Upper lobe of right lung (tissue), 1 donor: Measurements from ENCODE around the gene MYH7B. TPM values are rescaled to one million over a fixed set of nuclear protein-coding genes. Genes with fewer than 3 reads are reported as not detected.

Experiments used
- ATAC-seq: fragments of 200-7000 bp; cut with Tn5 transposase; one replicate; pipeline ENCODE4 v1.9.1; 2020; ENCODE audit warnings: mild to moderate bottlenecking, moderate library complexity
- DNase-seq: peaks from one replicate; pipeline ENCODE4 v3.0.0-alpha.2; 2020
- H3K27ac ChIP-seq: fragments of 200-600 bp; one replicate; pipeline ENCODE4 v1.8.0; 2022
- H3K27me3 ChIP-seq: fragments of 200-600 bp; one replicate; pipeline ENCODE4 v1.8.0; 2022; ENCODE audit warnings: mild to moderate bottlenecking
- H3K36me3 ChIP-seq: fragments of 200-600 bp; one replicate; pipeline ENCODE4 v1.8.0; 2022
- H3K4me1 ChIP-seq: fragments of 200-600 bp; one replicate; pipeline ENCODE4 v1.8.0; 2022
- H3K4me3 ChIP-seq: fragments of 200-600 bp; one replicate; pipeline ENCODE4 v1.8.0; 2022; ENCODE audit warnings: mild to moderate bottlenecking
- H3K9me3 ChIP-seq: fragments of 200-600 bp; one replicate; pipeline ENCODE4 v1.8.0; 2022
- CTCF ChIP-seq: fragments of 200-600 bp; IDR thresholded peaks from one replicate; pipeline ENCODE4 v1.8.0; 2022; ENCODE audit warnings: antibody characterized with exemption
- intact Hi-C: fragments of 100-400 bp; cut with DNase I; formaldehyde crosslinking; loops from one replicate; pipeline ENCODE4 v1.11.0; 2022
- total RNA-seq: library from RNA; stranded (reverse); fragmentation: NEBNext Ultra II Directional; extraction: Animal tissue kit (Norgen Biotek cat#: 25700); gene quantifications from one replicate; pipeline ENCODE4 v1.2.1, GENCODE V29; 2021
- donor health status: DM: no; HTN: yes; CAD: no; lungs with severe emphysema.

Gene MYH7B
- total RNA-seq, 1 donor from 2014 or later, result 1.8 TPM

GRCh38 chr20:34986311-34987287 lies 30.9 kb downstream of the MYH7B start:
- Histone ChIP-seq H3K27ac (no peak overlapping the region), H3K9me3 (no peaks in the 10 kb centered on the region), H3K4me3 (no peak overlapping the region), H3K27me3 (peaks cover 20% of the 10 kb centered on the region), H3K36me3 (no peaks in the 10 kb centered on the region), H3K4me1 (no peaks in the 10 kb centered on the region)
- DNase-seq (no peak), ATAC-seq (no peak)
- no peak for TF ChIP-seq CTCF
- intact Hi-C loops, result no loop called here

- H3K27ac ChIP-seq, result no peak overlapping the region
- ATAC-seq, result no peak
- no peak for DNase-seq
Measured at GRCh38 chr20:34987288-34988190, 31.9 kb downstream of the MYH7B start.

GRCh38 chr20:34988191-34988540 lies 32.5 kb downstream of the MYH7B start:
- H3K27ac ChIP-seq, result no peak overlapping the region
- H3K27me3 ChIP-seq, result peaks cover 18% of the 10 kb centered on the region
- no peak for TF ChIP-seq CTCF
- H3K4me3 ChIP-seq, result no peak overlapping the region
- no peaks in the 10 kb centered on the region for H3K4me1 ChIP-seq
- no peak for DNase-seq
- H3K9me3 ChIP-seq, result no peaks in the 10 kb centered on the region
- intact Hi-C loops, result no loop called here
- no peak for ATAC-seq
- H3K36me3 ChIP-seq, result peaks cover 2% of the 10 kb centered on the region

More at GRCh38 chr20:34987288-34988190, 31.9 kb downstream of the MYH7B start:
- H3K36me3 ChIP-seq, result no peaks in the 10 kb centered on the region
- H3K4me3 ChIP-seq, result no peak overlapping the region
- peaks cover 20% of the 10 kb centered on the region for H3K27me3 ChIP-seq
- no peak for TF ChIP-seq CTCF
- H3K4me1 ChIP-seq, result no peaks in the 10 kb centered on the region
- H3K9me3 ChIP-seq, result no peaks in the 10 kb centered on the region
- intact Hi-C loops, result no loop called here

GRCh38 chr20:34989118-34989517 lies 33.5 kb downstream of the MYH7B start:
- no peak for TF ChIP-seq CTCF
- no peak for ATAC-seq

GRCh38 chr20:34989670-34990069 lies 34.0 kb downstream of the MYH7B start:
- no peak for ATAC-seq
- peaks cover 4% of the 10 kb centered on the region for H3K27me3 ChIP-seq
- DNase-seq, result no peak
- no peak for TF ChIP-seq CTCF
- no peaks in the 10 kb centered on the region for H3K4me1 ChIP-seq
- H3K36me3 ChIP-seq, result peaks cover 17% of the 10 kb centered on the region
- H3K9me3 ChIP-seq, result no peaks in the 10 kb centered on the region
- H3K4me3 ChIP-seq, result no peak overlapping the region
- intact Hi-C loops, result no loop called here
- no peak overlapping the region for H3K27ac ChIP-seq

More at GRCh38 chr20:34989118-34989517, 33.5 kb downstream of the MYH7B start:
- DNase-seq, result no peak
- no peaks in the 10 kb centered on the region for H3K9me3 ChIP-seq
- peaks cover 11% of the 10 kb centered on the region for H3K36me3 ChIP-seq
- intact Hi-C loops, result no loop called here
- no peak overlapping the region for H3K27ac ChIP-seq
- no peak overlapping the region for H3K4me3 ChIP-seq
- H3K4me1 ChIP-seq, result no peaks in the 10 kb centered on the region
- peaks cover 9% of the 10 kb centered on the region for H3K27me3 ChIP-seq
